Measurements from ENCODE around the gene CHST15.
"Not testable (repeated sequence)": the region's sequence is repeated elsewhere in the genome, so short reads cannot be mapped to it uniquely, and the experiment has no call there.

Gene CHST15

GRCh38 chr10:124042656-124043309 is 50.6 kb downstream of the CHST15 start:
- DNase-seq, result no peak

GRCh38 chr10:124041675-124042445 is 51.5 kb downstream of the CHST15 start:
- DNase-seq, result no peak

GRCh38 chr10:124040451-124041188 is 52.8 kb downstream of the CHST15 start:
- no peak for DNase-seq

- DNase-seq, result no peak
Observed at GRCh38 chr10:124039483-124040013, 53.9 kb downstream of the CHST15 start.

GRCh38 chr10:124037784-124038183 is 55.6 kb downstream of the CHST15 start:
- DNase-seq, result no peak

- no peak for DNase-seq
Observed at GRCh38 chr10:124037286-124037685, 56.1 kb downstream of the CHST15 start.

GRCh38 chr10:124036746-124037145 is 56.7 kb downstream of the CHST15 start:
- DNase-seq, result no peak

GRCh38 chr10:124035928-124036558 is 57.4 kb downstream of the CHST15 start:
- DNase-seq, result no peak

GRCh38 chr10:124035306-124035927 is 58.0 kb downstream of the CHST15 start:
- DNase-seq, result no peak

- DNase-seq, result not testable (repeated sequence)
Observed at GRCh38 chr10:124034576-124035305, 58.7 kb downstream of the CHST15 start.

- DNase-seq, result no peak
Observed at GRCh38 chr10:124033887-124034218, 59.5 kb downstream of the CHST15 start.

GRCh38 chr10:124032971-124033886 is 60.2 kb downstream of the CHST15 start:
- DNase-seq, result no peak

- DNase-seq, result no peak
Observed at GRCh38 chr10:124032087-124032935, 61.1 kb downstream of the CHST15 start.

GRCh38 chr10:124030492-124031110 is 62.8 kb downstream of the CHST15 start:
- DNase-seq, result no peak

GRCh38 chr10:124030061-124030460 is 63.3 kb downstream of the CHST15 start:
- DNase-seq, result no peak

GRCh38 chr10:124029559-124029958 is 63.8 kb downstream of the CHST15 start:
- no peak for DNase-seq

GRCh38 chr10:124028700-124029480 is 64.5 kb downstream of the CHST15 start:
- DNase-seq, result no peak

- DNase-seq, result no peak
Observed at GRCh38 chr10:124027651-124028050, 65.7 kb downstream of the CHST15 start.
